Caco-2 (cell line): ENCODE results near the gene FAM151A. TPM values are rescaled to one million over a fixed set of nuclear protein-coding genes. Genes with fewer than 3 reads are reported as not detected.
A peak's percentile ranks its signal among the peaks of the same experiment; 100 is the strongest.

ENCODE experiments used
- BruUV-seq: library from RNA; stranded (reverse); fragments of 400-500 nt; replicated peaks from 2 replicates; lab custom pipeline; 2021; lab: Mats Ljungman, UMichigan
- CTCF ChIA-PET: fragments of 300-600 bp; sonication (Branson Sonifier 250); formaldehyde crosslinking; loops from one replicate; lab custom pipeline; 2022; ENCODE audit warnings: antibody characterized with exemption; lab: Charles Lee
- POLR2A ChIA-PET: fragments of 300-600 bp; sonication (Branson Sonifier 250); formaldehyde crosslinking; loops from one replicate; lab custom pipeline; 2022; ENCODE audit warnings: antibody characterized with exemption; lab: Charles Lee
- DNase-seq, 2 experiments: peaks; one replicate each; pipeline versions ENCODE4 v3.0.0 to v3.0.0-alpha.2; 2020 to 2022
- H3K27me3 ChIP-seq: replicated peaks from 2 replicates; pipeline ENCODE4 v1.6.0; 2011; ENCODE audit warnings: low read length; ENCODE audit not compliant: control insufficient read depth, insufficient read depth
- H3K36me3 ChIP-seq: 2 replicates; pipeline ENCODE4 v1.5.1; 2011; ENCODE audit warnings: low read length; ENCODE audit not compliant: control insufficient read depth, insufficient read depth
- H3K4me1 ChIP-seq: fragments of 250-450 bp; sonication (Bioruptor Pico); 2 replicates; pipeline ENCODE4 v1.5.1; 2020; ENCODE audit warnings: mild to moderate bottlenecking
- H3K4me3 ChIP-seq: 2 replicates; pipeline ENCODE4 v1.5.1; 2011; ENCODE audit warnings: low read depth, mild to moderate bottlenecking, control low read depth, low read length
- H3K9me3 ChIP-seq: fragments of 250-450 bp; sonication (Bioruptor Pico); 2 replicates; pipeline ENCODE4 v1.5.1; 2020; ENCODE audit warnings: mild to moderate bottlenecking, moderate library complexity
- H3K27ac Mint-ChIP-seq: one replicate; pipeline ENCODE4 v1.8.0; 2022; ENCODE audit warnings: mixed read lengths; ENCODE audit not compliant: unreplicated experiment
- H3K27me3 Mint-ChIP-seq: one replicate; pipeline ENCODE4 v1.8.0; 2022; ENCODE audit warnings: mixed read lengths; ENCODE audit not compliant: insufficient read depth, unreplicated experiment
- H3K36me3 Mint-ChIP-seq: one replicate; pipeline ENCODE4 v1.8.0; 2022; ENCODE audit warnings: mild to moderate bottlenecking, mixed read lengths; ENCODE audit not compliant: insufficient read depth, unreplicated experiment
- H3K4me1 Mint-ChIP-seq: one replicate; pipeline ENCODE4 v1.8.0; 2022; ENCODE audit warnings: low read depth, mixed read lengths; ENCODE audit not compliant: unreplicated experiment
- H3K4me3 Mint-ChIP-seq: one replicate; pipeline ENCODE4 v1.8.0; 2022; ENCODE audit warnings: mild to moderate bottlenecking, moderate library complexity, mixed read lengths; ENCODE audit not compliant: unreplicated experiment
- H3K9me3 Mint-ChIP-seq: one replicate; pipeline ENCODE4 v1.8.0; 2022; ENCODE audit warnings: mixed read lengths; ENCODE audit not compliant: unreplicated experiment
- CTCF ChIP-seq, 2 experiments: fragments of 200-600 bp in 1 of 2; IDR thresholded peaks; 1 replicate in 1 of 2; 2 replicates in 1 of 2; pipeline versions ENCODE4 v1.5.1 to v1.8.0; 2011 to 2022; ENCODE audit warnings: antibody characterized with exemption in 1 of 2, control low read depth in 1 of 2, inconsistent platforms in 1 of 2, low read depth in 1 of 2, low read length in 1 of 2, mild to moderate bottlenecking in 1 of 2, moderate library complexity in 1 of 2; ENCODE audit not compliant: insufficient read depth in 1 of 2, severe bottlenecking in 1 of 2, unreplicated experiment in 1 of 2
- intact Hi-C: fragments of 100-400 bp; cut with micrococcal nuclease; formaldehyde crosslinking; loops from one replicate; pipeline ENCODE4 v1.10.0; 2022; ENCODE audit not compliant: unreplicated experiment
- total RNA-seq: library from RNA; stranded (reverse); gene quantifications from 2 replicates; pipeline ENCODE4 v1.2.3, GENCODE V29; 2022

Gene FAM151A
- total RNA-seq, 1 experiment from 2014 or later, result 22.3 TPM

- no peaks in the 10 kb centered on the region for H3K9me3 ChIP-seq
- no peaks in the 10 kb centered on the region for H3K27me3 Mint-ChIP-seq
- H3K27me3 ChIP-seq, result no peaks in the 10 kb centered on the region
- DNase-seq, result no peak
- no TSS peak for BruUV-seq
- no peak for TF ChIP-seq CTCF (IDR thresholded peaks at IDR 0.05; ENCODE audit: insufficient read depth in 1 of 2, low read depth in 1 of 2, low read length in 1 of 2, severe bottlenecking in 1 of 2, unreplicated experiment in 1 of 2)
- H3K4me1 ChIP-seq, result peaks cover 14% of the 10 kb centered on the region
- H3K9me3 Mint-ChIP-seq, result no peaks in the 10 kb centered on the region
- H3K4me1 Mint-ChIP-seq, result peaks cover 11% of the 10 kb centered on the region
- H3K4me3 Mint-ChIP-seq, result no peak overlapping the region
- no peak overlapping the region for H3K27ac Mint-ChIP-seq
- POLR2A ChIA-PET, result no interaction called here
- no peaks in the 10 kb centered on the region for H3K36me3 ChIP-seq
- intact Hi-C loops, result no loop called here
- H3K36me3 Mint-ChIP-seq, result peaks cover 4% of the 10 kb centered on the region
- CTCF ChIA-PET, result no interaction called here
- no peak overlapping the region for H3K4me3 ChIP-seq
Observed at GRCh38 chr1:54567961-54568360, 55.4 kb downstream of the FAM151A start.

GRCh38 chr1:54566438-54567141, 56.7 kb downstream of the FAM151A start:
- BruUV-seq, result TSS peak; percentile 20
- DNase-seq, result no peak
- no peaks in the 10 kb centered on the region for H3K36me3 ChIP-seq
- H3K4me3 Mint-ChIP-seq, result no peak overlapping the region
- intact Hi-C loops, result no loop called here
- no peaks in the 10 kb centered on the region for H3K27me3 Mint-ChIP-seq
- POLR2A ChIA-PET, result no interaction called here
- peaks cover 11% of the 10 kb centered on the region for H3K4me1 Mint-ChIP-seq
- TF ChIP-seq CTCF (IDR thresholded peaks at IDR 0.05; ENCODE audit: insufficient read depth in 1 of 2, low read depth in 1 of 2, low read length in 1 of 2, severe bottlenecking in 1 of 2, unreplicated experiment in 1 of 2), result no peak
- CTCF ChIA-PET, result interaction anchor here (0.5 kb wide), 1 partner anchor 78 kb away, joined by 7 read pairs; no protein-coding TSS in a partner anchor
- peaks cover 14% of the 10 kb centered on the region for H3K4me1 ChIP-seq
- H3K27ac Mint-ChIP-seq, result no peak overlapping the region
- H3K36me3 Mint-ChIP-seq, result peaks cover 4% of the 10 kb centered on the region
- no peaks in the 10 kb centered on the region for H3K27me3 ChIP-seq
- no peak overlapping the region for H3K4me3 ChIP-seq
- no peaks in the 10 kb centered on the region for H3K9me3 Mint-ChIP-seq
- no peaks in the 10 kb centered on the region for H3K9me3 ChIP-seq

- no peak for TF ChIP-seq CTCF (IDR thresholded peaks at IDR 0.05; ENCODE audit: insufficient read depth in 1 of 2, low read depth in 1 of 2, low read length in 1 of 2, severe bottlenecking in 1 of 2, unreplicated experiment in 1 of 2)
- peaks cover 11% of the 10 kb centered on the region for H3K4me1 Mint-ChIP-seq
- intact Hi-C loops, result no loop called here
- peak overlapping the region; percentile 21; the same call in 1 of the 2 replicates for H3K4me3 ChIP-seq
- H3K36me3 Mint-ChIP-seq, result peaks cover 4% of the 10 kb centered on the region
- H3K27me3 ChIP-seq, result no peaks in the 10 kb centered on the region
- H3K9me3 ChIP-seq, result no peaks in the 10 kb centered on the region
- BruUV-seq, result no TSS peak
- H3K36me3 ChIP-seq, result no peaks in the 10 kb centered on the region
- ChIA-PET CTCF (no interaction called here), POLR2A (no interaction called here)
- peak in 1 of 2 experiments; percentile 35 for DNase-seq
- H3K27ac Mint-ChIP-seq, result no peak overlapping the region
- no peaks in the 10 kb centered on the region for H3K27me3 Mint-ChIP-seq
- H3K4me3 Mint-ChIP-seq, result peak overlapping the region; percentile 45
- H3K9me3 Mint-ChIP-seq, result no peaks in the 10 kb centered on the region
- H3K4me1 ChIP-seq, result peaks cover 14% of the 10 kb centered on the region
Observed at GRCh38 chr1:54565113-54565501, 58.2 kb downstream of the FAM151A start.
